HepG2 (cell line): Measurements from ENCODE around the gene PBLD. TPM values are rescaled to one million over a fixed set of nuclear protein-coding genes. Genes with fewer than 3 reads are reported as not detected.
A peak's percentile ranks its signal among the peaks of the same experiment; 100 is the strongest.

Experiments
- AKAP8 ChIP-seq: sonication (generic); formaldehyde crosslinking; IDR thresholded peaks from 2 replicates; pipeline ENCODE4 v1.5.1; 2020; ENCODE audit warnings: mild to moderate bottlenecking, missing genetic modification reagents
- CAMTA2 ChIP-seq: sonication (generic); formaldehyde crosslinking; IDR thresholded peaks from 2 replicates; pipeline ENCODE4 v1.4.0; 2020; ENCODE audit warnings: mild to moderate bottlenecking, missing genetic modification reagents, borderline replicate concordance
- DRAP1 ChIP-seq: IDR thresholded peaks from 2 replicates; pipeline ENCODE4 v1.6.1; 2016; ENCODE audit warnings: missing genetic modification reagents, missing compliant biosample characterization
- ELF4 ChIP-seq: sonication (generic); formaldehyde crosslinking; IDR thresholded peaks from 2 replicates; pipeline ENCODE4 v1.5.0; 2020; ENCODE audit warnings: missing genetic modification reagents, mild to moderate bottlenecking, moderate library complexity, borderline replicate concordance
- HDAC2 ChIP-seq: sonication (generic); formaldehyde crosslinking; IDR thresholded peaks from 2 replicates; pipeline ENCODE4 v1.4.0; 2020; ENCODE audit warnings: missing genetic modification reagents
- HNRNPUL1 ChIP-seq: fragments of 200-400 bp; formaldehyde crosslinking; IDR thresholded peaks from 2 replicates; pipeline ENCODE4 v1.6.1; 2017; ENCODE audit warnings: low read depth, mild to moderate bottlenecking, low read length, moderate library complexity
- ISX ChIP-seq: sonication (generic); formaldehyde crosslinking; conservative IDR thresholded peaks from 2 replicates; pipeline ENCODE4 v1.5.0; 2020; ENCODE audit warnings: missing genetic modification reagents
- MED13 ChIP-seq: sonication (generic); formaldehyde crosslinking; IDR thresholded peaks from 2 replicates; pipeline ENCODE4 v1.5.0; 2020; ENCODE audit warnings: missing genetic modification reagents
- MTF1 ChIP-seq: sonication (generic); formaldehyde crosslinking; IDR thresholded peaks from 2 replicates; pipeline ENCODE4 v1.5.0; 2020; ENCODE audit warnings: missing genetic modification reagents
- ONECUT2 ChIP-seq: sonication (generic); formaldehyde crosslinking; IDR thresholded peaks from 2 replicates; pipeline ENCODE4 v1.4.0; 2020; ENCODE audit warnings: missing genetic modification reagents
- SMAD3 ChIP-seq: sonication (generic); formaldehyde crosslinking; IDR thresholded peaks from 2 replicates; pipeline ENCODE4 v1.4.0; 2020; ENCODE audit warnings: missing genetic modification reagents
- TOPORS ChIP-seq: sonication (generic); formaldehyde crosslinking; IDR thresholded peaks from 2 replicates; pipeline ENCODE4 v1.8.0; 2023; ENCODE audit warnings: mild to moderate bottlenecking, missing genetic modification reagents
- USF2 ChIP-seq, 2 experiments: sonication (generic) in 1 of 2; formaldehyde crosslinking in 1 of 2; IDR thresholded peaks; 2 replicates each; pipeline versions ENCODE4 v1.5.1 to v1.6.1; 2011 to 2020; ENCODE audit warnings: borderline replicate concordance in 1 of 2, low read depth in 1 of 2, low read length in 1 of 2, mild to moderate bottlenecking in 1 of 2, missing genetic modification reagents in 1 of 2, moderate library complexity in 1 of 2
- ZKSCAN8 ChIP-seq: IDR thresholded peaks from 2 replicates; pipeline ENCODE4 v1.6.1; 2016; ENCODE audit warnings: borderline replicate concordance, missing genetic modification reagents, missing compliant biosample characterization
- ZNF18 ChIP-seq: sonication (generic); formaldehyde crosslinking; IDR thresholded peaks from 2 replicates; pipeline ENCODE4 v1.8.0; 2022; ENCODE audit warnings: mild to moderate bottlenecking, missing genetic modification reagents; ENCODE audit not compliant: insufficient replicate concordance
- ZNF30 ChIP-seq: sonication (generic); formaldehyde crosslinking; IDR thresholded peaks from 2 replicates; pipeline ENCODE4 v1.5.0; 2020; ENCODE audit warnings: mild to moderate bottlenecking, missing genetic modification reagents
- ZNF337 ChIP-seq: sonication (generic); formaldehyde crosslinking; IDR thresholded peaks from 2 replicates; pipeline ENCODE4 v1.5.1; 2020; ENCODE audit warnings: missing genetic modification reagents, low read depth, mild to moderate bottlenecking, borderline replicate concordance
- ZNF616 ChIP-seq: sonication (generic); formaldehyde crosslinking; IDR thresholded peaks from 2 replicates; pipeline ENCODE4 v1.5.0; 2020; ENCODE audit warnings: low read depth, mild to moderate bottlenecking, missing genetic modification reagents
- ZNF720 ChIP-seq: sonication (generic); formaldehyde crosslinking; IDR thresholded peaks from 2 replicates; pipeline ENCODE4 v1.4.0; 2020; ENCODE audit warnings: missing genetic modification reagents
- ZSCAN5A ChIP-seq: sonication (generic); formaldehyde crosslinking; IDR thresholded peaks from 2 replicates; pipeline ENCODE4 v1.8.0; 2022; ENCODE audit warnings: mild to moderate bottlenecking, missing genetic modification reagents, borderline replicate concordance
- ZUFSP ChIP-seq: sonication (generic); formaldehyde crosslinking; IDR thresholded peaks from 2 replicates; pipeline ENCODE4 v1.9.0; 2021; ENCODE audit warnings: missing genetic modification reagents, mild to moderate bottlenecking, borderline replicate concordance
- polyA plus RNA-seq, 8 experiments: library from polyadenylated mRNA; depleted of rRNA in 3 of 8; stranded (reverse) in 7 of 8; unstranded in 1 of 8; fragments of >200 nt; fragmentation: Illumina TruSeq in 4 of 8; extraction: Trizol in 4 of 8; gene quantifications; 2 replicates each; pipeline versions ENCODE4 v1.2.1 to v1.2.3, GENCODE V29; 2011 to 2016; ENCODE audit warnings: low read depth in 4 of 8, missing spikeins in 1 of 8, mixed read lengths in 1 of 8; ENCODE audit not compliant: insufficient read depth in 1 of 8
- total RNA-seq, 5 experiments: library from RNA; depleted of rRNA; stranded (reverse); fragments of >200 nt; fragmentation: Illumina TruSeq; extraction: Trizol; gene quantifications; 2 replicates each; pipeline ENCODE4 v1.2.3, GENCODE V29; 2016; ENCODE audit warnings: low read depth in 1 of 5

PBLD gene
- total and polyA plus RNA-seq, 2 of the 13 experiments (the other 11 are each of a cell fraction or from before 2014, with no cell fraction given) = 0.42 to 3.1 TPM

- TF ChIP-seq ZNF18 (CRISPR knock-in tag) (peak; percentile 52), ZSCAN5A (CRISPR knock-in tag) (0 out of 2 replicates have a peak, but pooled peaks have one; percentile 10), HNRNPUL1 (0 out of 2 replicates have a peak, but pooled peaks have one; percentile 13), HDAC2 (CRISPR knock-in tag) (peak; percentile 48; the same call in 1 of the 2 replicates), CAMTA2 (CRISPR knock-in tag) (peak; percentile 65; the same call in 1 of the 2 replicates), ZNF720 (CRISPR knock-in tag) (no peak), ZNF30 (0 out of 2 replicates have a peak, but pooled peaks have one; percentile 17), AKAP8 (CRISPR knock-in tag) (no peak; the same call in 1 of the 2 replicates), DRAP1 (peak; percentile 99), USF2 (IDR thresholded peaks at IDR 0.05; ENCODE audit: low read depth, low read length) (no peak), USF2 (CRISPR knock-in tag; IDR thresholded peaks at IDR 0.05; ENCODE audit: borderline replicate concordance) (peak; percentile 82), ZUFSP (no peak), TOPORS (peak; percentile 80; the same call in 1 of the 2 replicates), SMAD3 (CRISPR knock-in tag) (peak; percentile 93; the same call in 1 of the 2 replicates), ONECUT2 (CRISPR knock-in tag) (peak; percentile 45; the same call in 1 of the 2 replicates), ZNF616 (CRISPR knock-in tag) (peak; percentile 84), MED13 (CRISPR knock-in tag) (peak; percentile 91; the same call in 1 of the 2 replicates), ZKSCAN8 (CRISPR knock-in tag) (0 out of 2 replicates have a peak, but pooled peaks have one; percentile 23), MTF1 (CRISPR knock-in tag) (no peak; the same call in 1 of the 2 replicates), ELF4 (CRISPR knock-in tag) (peak; percentile 95), ISX (CRISPR knock-in tag) (no peak), ZNF337 (CRISPR knock-in tag) (peak; percentile 78; the same call in 1 of the 2 replicates)
Measured at GRCh38 chr10:68331455-68332258, 1.1 kb downstream of the PBLD start, which contains the start of gene HNRNPH3 (continued).
